Activated CD8-positive, alpha-beta memory T cell treated with anti-CD3 and anti-CD28 coated beads for 4 hours (primary cell): Measurements from ENCODE around the gene DHFR2.
A peak's percentile ranks its signal among the peaks of the same experiment; 100 is the strongest.
"Not testable (repeated sequence)": the region's sequence is repeated elsewhere in the genome, so short reads cannot be mapped to it uniquely, and the experiment has no call there.

ENCODE experiments used
- DNase-seq, 2 donors: peaks; one replicate each; pipeline ENCODE4 v3.0.0-alpha.2; 2020; ENCODE audit warnings: low read depth in 2 of 2

DHFR2 gene

DNA sequence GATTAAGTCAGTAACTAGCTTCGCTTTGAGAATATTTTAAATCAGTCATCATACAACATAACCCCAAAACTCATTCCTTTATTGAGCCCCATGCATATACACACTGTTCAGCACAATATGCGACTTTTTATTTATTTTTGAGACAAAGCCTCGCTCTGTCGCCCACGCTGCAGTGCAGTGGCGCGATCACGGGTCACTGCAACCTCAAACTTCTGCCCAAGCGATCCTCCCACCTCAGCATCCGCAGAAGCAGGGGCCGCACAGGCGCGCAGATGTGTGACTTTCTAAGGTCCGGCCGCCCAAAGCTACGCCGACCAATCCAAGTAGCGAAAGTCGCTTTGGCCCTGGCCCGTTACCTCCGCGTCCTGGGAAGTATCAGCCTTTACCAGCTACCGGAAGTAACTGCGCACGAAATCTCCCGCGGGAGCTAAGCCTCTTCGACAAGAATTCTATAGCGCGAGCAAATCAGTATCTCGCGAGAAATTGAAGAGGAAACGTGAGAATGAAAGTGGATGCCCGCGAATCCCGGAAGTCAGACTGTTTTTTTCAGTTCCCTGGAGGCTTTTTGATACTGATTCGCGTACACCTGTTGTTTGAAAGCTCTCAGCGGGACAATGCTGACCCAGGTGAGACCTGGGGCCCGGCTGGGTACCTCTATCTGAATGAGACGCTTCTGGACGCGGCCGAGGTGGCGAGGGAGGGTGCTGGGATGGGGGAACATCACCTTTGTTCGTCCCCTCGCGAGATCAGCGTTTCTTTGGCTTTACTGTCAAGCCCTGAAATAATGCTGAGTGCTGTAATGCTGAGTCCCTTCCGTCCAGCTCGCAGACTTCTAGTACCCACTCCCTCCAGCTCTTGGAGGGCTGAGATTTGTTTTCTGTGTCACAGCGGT, at the start of gene DHFR2, which contains the start of gene NSUN3:
DHFR2 (minus strand) TSS at position 404 of the 892 bp plus-strand sequence. CDS start 1,405 bp downstream, outside the sequence.
NSUN3 (plus strand) TSS at position 549 of the 892 bp plus-strand sequence; CDS start at position 615, 66 bp downstream.
- DNase-seq: peak; percentile 61 to 72

DNA sequence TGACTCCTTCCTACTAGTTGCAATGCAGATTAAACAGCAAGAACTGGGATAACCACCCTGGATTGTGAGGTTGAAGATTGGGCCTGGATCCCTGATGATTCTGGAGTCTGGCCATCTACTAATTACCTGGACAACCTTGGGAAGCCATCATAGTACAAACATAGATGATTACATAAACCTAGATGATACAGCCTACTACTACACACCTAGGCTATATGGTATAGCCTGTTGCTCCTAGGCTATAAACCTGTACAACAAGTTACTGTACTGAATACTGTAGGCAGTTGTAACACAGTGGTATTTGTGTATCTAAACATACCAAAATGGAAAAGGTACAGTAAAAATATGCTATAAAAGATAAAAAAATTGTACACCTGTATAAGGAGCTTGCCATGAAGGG, 48.1 kb upstream of the DHFR2 start:
- DNase-seq: no peak

GRCh38 chr3:94110232-94110631, 47.5 kb upstream of the DHFR2 start:
- DNase-seq: not testable (repeated sequence)

GRCh38 chr3:94106268-94106667, 43.6 kb upstream of the DHFR2 start:
- no peak for DNase-seq

DNA sequence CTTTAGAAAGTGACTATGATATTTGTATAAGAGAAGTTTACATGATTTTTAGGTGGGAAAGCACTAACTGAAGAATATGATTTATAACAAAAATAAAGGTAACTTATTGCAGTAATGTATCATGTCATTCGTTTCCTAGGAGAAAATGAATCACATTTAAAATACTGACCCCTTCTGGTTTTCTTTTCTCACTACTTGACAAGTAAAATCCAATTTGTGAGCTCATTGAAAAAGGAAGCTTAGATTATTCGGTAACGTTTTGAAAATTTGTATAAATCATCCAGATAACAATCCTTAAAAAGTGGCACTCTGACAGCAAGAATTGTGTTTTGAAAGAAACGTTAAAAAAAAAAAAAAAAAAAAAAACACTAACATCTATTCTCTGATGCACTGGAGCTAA, 39.1 kb upstream of the DHFR2 start:
- DNase-seq: no peak

DNA sequence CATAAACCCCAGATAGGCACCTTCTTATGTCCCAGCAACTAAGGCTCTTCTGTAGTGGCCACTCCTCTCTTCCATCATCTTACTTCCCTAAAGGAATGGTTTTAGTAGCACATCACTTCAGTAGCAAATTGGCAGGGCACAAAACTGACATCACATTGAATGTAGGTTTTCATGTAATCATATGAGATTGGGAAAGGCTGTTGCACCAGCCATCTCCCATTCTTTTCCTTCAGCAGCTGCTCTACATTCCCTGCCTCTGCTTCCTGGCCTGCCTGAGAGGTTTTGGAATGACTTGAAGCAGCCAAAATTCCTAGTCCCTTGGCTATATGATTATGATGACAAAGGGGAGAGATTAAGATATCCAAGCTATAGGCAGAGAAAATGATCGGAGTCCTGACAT, 36.6 kb upstream of the DHFR2 start:
- DNase-seq: no peak

DNA sequence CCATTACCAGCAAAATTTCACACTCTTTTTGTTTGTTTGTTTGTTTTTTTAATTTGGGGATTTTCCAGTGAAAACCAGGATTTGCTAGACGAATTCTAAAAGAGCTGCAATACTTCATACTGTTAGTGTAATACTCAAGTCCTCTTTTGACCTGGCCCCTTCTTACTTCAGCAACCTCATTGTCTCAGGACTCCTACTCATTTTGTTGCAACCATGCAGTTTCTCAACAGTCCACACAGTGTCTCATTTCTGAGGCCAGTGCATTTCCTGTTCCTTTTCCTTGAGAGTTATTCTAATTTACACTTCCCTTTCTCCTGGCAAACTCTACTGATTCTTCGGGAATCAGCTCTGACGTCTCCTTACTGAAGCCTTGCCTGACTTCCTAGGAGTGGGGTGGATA, 35.7 kb upstream of the DHFR2 start:
- no peak for DNase-seq

DNA sequence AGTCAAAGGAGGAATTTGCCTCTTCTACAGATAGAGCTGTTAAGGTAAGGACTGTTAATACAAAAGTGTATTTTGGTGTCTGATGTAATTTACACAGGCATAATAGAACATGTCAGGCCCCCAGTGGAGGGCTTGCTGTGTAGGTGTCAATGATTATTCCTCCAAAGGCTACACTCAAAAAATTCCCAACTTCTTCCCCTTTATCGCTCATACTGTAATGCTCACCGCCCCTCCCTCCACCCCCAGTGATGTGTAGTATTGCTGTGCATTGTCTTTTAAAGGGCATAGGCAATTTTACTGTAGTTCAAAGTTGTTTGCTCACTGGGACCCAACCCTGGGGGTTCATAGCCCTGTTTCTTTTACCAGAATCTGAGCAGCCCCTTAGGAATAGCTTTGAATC, 32.4 kb upstream of the DHFR2 start:
- no peak for DNase-seq

GRCh38 chr3:94093151-94093550, 30.4 kb upstream of the DHFR2 start:
- DNase-seq: no peak

DNA sequence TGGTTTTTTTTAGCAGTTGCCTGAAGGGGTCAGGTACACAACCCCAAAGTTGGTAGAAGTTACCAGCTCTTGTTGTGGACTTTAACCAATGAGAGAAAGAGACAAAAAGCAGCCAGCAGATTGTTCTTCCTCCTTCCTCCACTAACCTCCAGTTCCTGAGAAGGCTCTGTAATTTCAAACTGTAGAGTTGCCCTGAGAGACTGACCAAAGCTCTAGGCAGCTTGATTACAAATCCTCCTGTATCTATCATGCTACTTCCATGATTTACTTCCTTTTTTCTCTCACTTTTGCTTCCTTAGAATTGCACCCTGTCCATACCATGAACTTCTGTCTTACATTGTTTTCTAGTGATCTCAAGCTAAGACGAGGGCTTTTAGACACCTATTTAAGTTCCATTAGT, 29.4 kb upstream of the DHFR2 start:
- no peak for DNase-seq

- no peak for DNase-seq
These were observed 26.4 kb upstream of the DHFR2 start for GRCh38 chr3:94089126-94089525.

- no peak for DNase-seq
These were observed 20.5 kb upstream of the DHFR2 start for GRCh38 chr3:94083261-94083660.

- DNase-seq: no peak
These were observed 19.7 kb upstream of the DHFR2 start for GRCh38 chr3:94082391-94082937.

DNA sequence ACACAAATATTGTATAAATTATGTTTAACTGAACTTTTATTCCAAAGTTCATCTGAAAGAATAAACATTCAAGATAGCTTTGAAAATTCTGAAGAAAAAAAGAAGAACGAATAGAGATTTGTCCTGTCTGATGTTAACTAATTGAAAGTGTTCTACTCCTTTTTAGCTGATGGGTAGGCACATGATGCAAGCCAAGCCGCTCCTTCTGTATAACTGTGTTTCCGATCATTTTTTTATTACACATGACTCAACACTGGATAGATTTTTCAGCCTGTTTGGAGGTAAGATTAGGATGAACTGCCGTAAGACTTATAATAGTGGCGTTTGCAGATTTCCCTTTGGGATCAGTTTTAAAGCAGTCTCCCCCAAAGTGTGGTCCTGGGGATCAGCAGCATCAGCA, 19.2 kb upstream of the DHFR2 start:
- DNase-seq: no peak

DNA sequence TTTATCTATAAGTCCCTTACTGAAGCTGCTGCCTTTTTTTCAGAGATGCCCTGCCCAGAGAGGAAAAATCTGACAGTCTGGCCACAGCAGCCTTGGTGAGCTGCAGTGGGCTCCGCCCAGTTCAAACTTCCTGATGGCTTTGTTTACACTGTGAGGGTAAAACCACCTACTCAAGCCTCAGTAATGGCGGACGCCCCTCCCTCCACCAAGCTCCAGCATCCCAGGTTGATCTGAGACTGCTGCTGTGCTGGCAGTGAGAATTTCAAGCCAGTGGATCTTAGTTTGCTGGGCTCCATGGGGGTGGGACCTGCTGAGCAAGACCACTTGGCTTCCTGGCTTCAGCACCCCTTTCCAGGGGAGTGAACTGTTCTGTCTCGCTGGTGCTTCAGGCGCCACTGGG, 17.8 kb upstream of the DHFR2 start:
- not testable (repeated sequence) for DNase-seq

- DNase-seq: no peak
These were observed 13.3 kb upstream of the DHFR2 start for GRCh38 chr3:94076055-94076454.

- no peak for DNase-seq
These were observed 9.1 kb upstream of the DHFR2 start for GRCh38 chr3:94071713-94072284.

DNA sequence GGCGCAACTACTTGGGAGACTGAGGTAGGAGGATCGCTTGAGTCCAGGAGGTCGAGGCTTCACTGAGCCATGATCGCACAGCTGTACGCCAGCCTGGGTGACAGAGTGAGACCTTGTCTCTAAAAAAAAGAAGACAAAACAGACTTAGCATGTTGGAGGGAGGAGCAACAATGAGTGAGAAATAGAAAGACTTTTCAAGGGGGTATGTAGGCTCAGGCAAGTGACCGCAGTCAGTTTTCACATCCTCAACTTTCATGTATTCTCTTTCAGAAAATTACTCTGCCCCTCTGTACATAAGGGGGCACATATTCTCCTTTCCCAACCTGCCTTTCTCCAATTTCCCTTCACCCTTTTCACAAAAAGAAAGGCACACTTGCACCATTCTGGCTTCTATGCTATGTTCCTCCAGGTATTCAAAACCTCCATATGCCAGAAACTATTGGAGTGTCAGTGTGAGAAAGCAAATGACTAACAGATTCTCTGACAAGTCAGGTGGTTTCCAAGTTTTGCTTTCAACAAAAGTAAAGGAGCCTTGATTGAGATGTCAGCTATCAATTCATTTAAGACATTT, 7.7 kb upstream of the DHFR2 start:
- DNase-seq: no peak

DNA sequence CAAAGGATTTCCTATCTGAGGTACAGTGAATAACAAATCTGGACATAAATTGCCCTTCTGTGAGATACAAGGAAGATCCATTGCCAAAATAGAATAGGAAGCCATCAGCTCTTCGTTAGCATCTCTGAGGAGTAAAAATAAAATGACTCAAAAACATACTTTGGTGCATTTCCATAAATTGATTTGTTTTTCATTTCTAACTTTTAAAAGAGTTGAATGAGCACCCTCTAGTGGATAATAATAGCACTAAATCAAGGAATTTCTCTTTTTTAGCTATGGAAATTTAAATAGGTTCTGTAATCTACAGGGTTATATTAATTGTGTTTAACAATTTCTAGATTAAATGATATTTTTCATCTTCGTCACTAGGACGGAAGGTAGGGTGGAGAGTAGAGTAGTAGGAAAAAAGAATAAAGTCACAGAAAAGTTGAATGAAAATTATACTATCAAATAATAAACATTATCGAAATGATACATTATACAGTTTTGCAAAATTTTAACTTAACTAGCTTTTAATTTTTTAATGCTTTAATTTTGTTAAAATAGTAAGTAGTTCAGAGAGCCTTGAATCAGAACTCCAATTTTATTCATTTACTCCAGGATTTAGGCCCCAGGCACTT, 6.6 kb upstream of the DHFR2 start:
- DNase-seq: no peak

- no peak for DNase-seq
These were observed 4.1 kb upstream of the DHFR2 start for GRCh38 chr3:94066506-94067500.
